GM23248 (cell line): ENCODE measurements around the gene RTN4RL1.

Experiments used
- EZH2 ChIP-seq: fragments of 200-600 bp; sonication (generic); IDR thresholded peaks from 2 replicates; pipeline ENCODE4 v1.6.1; 2018; ENCODE audit warnings: antibody characterized with exemption, mild to moderate bottlenecking; ENCODE audit not compliant: insufficient read depth, poor library complexity, severe bottlenecking
- EZH2phosphoT487 ChIP-seq: fragments of 200-600 bp; sonication (generic); IDR thresholded peaks from 2 replicates; pipeline ENCODE4 v1.6.1; 2018; ENCODE audit warnings: antibody characterized with exemption, moderate library complexity, mild to moderate bottlenecking, low read depth; ENCODE audit not compliant: insufficient read depth

DNA sequence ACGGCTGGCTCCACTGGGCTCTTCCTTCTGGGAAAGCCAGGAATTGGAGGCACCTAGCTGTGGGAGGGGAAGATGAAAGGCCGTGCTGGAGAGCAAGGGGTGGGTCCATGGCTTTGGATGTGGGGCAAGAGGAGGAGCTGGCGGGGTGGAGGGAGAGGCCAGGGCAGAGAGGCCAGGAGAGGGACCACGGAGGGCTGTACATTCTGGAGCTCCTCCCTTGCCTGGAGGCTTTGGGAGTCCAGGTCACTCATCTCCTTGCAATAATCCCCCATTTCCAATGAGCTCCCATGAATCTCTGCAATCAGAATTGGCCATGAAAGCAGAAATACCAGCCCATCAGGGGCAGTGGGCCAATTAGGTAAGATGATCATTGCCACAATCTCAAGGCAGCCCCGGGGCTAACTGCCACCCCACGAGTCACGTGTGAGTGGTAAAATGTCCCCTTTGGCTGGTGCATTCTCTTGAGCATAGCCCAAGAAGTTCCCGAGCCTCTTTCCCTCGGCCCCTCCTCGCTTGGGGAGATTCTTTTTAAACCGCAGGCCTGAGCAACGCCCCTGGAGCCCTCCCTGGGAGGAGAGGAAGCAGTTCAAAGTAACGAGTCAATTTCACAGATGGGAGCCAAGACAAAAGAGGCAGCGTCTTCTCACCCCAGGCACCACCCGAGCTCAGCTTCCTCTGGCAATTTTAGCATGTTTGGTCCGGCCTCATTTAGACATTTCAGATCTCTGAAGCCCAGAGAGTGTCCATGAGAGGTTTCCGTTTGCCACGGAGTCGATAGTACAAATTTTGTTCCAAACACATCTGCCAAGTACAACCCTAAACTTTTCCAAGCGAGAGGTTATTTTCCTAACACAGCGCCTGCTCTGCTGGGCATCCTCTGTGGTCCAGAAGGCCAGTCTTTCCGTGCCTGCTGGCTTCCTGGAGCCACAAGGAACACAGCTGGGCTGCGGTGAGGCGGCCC is 13.4 kb downstream of the RTN4RL1 start:
- TF ChIP-seq EZH2phosphoT487 (no peak), EZH2 (no peak)
